Nucleus accumbens (tissue), 56 donors: ENCODE results near the gene PLEKHM2.
A peak's percentile ranks its signal among the peaks of the same experiment; 100 is the strongest.

Source experiments
- DNase-seq, 56 donors: peaks; one replicate each; lab custom pipeline; 2025; lab: John Stamatoyannopoulos, UW

PLEKHM2 gene

GRCh38 chr1:15674386-15675159 lies 9.5 kb upstream of the PLEKHM2 start:
- DNase-seq, result no peak

- no peak for DNase-seq
Measured at GRCh38 chr1:15676010-15676409, 8.1 kb upstream of the PLEKHM2 start.

GRCh38 chr1:15676688-15677661 lies 7.1 kb upstream of the PLEKHM2 start:
- DNase-seq, result no peak

GRCh38 chr1:15678578-15678977 lies 5.5 kb upstream of the PLEKHM2 start:
- DNase-seq, result no peak

GRCh38 chr1:15680131-15680530 lies 4.0 kb upstream of the PLEKHM2 start:
- no peak for DNase-seq

- no peak for DNase-seq
Measured at GRCh38 chr1:15680561-15681348, 3.4 kb upstream of the PLEKHM2 start.

- DNase-seq, result no peak
Measured at GRCh38 chr1:15681349-15682292, 2.5 kb upstream of the PLEKHM2 start.

GRCh38 chr1:15682936-15683341 lies 1.2 kb upstream of the PLEKHM2 start:
- DNase-seq, result no peak

GRCh38 chr1:15683345-15684039 lies 628 bp upstream of the PLEKHM2 start:
- DNase-seq, result no peak

GRCh38 chr1:15684468-15685291 lies 560 bp downstream of the PLEKHM2 start:
- peak in 23 of 56 donors; percentile 6 to 57 (median 18) for DNase-seq

GRCh38 chr1:15685820-15686219 lies 1.7 kb downstream of the PLEKHM2 start:
- DNase-seq, result no peak

- DNase-seq, result no peak
Measured at GRCh38 chr1:15687446-15687845, 3.3 kb downstream of the PLEKHM2 start.

- DNase-seq, result no peak
Measured at GRCh38 chr1:15690317-15690716, 6.2 kb downstream of the PLEKHM2 start.

GRCh38 chr1:15691434-15692032 lies 7.4 kb downstream of the PLEKHM2 start:
- peak in 5 of 56 donors; percentile 3 to 29 (median 8) for DNase-seq

- no peak for DNase-seq
Measured at GRCh38 chr1:15692121-15692682, 8.1 kb downstream of the PLEKHM2 start.

- DNase-seq, result no peak
Measured at GRCh38 chr1:15693371-15693770, 9.3 kb downstream of the PLEKHM2 start.

GRCh38 chr1:15696956-15697521 lies 12.9 kb downstream of the PLEKHM2 start:
- DNase-seq, result peak in 39 of 56 donors; percentile 9 to 80 (median 36)
